COLO668 (cell line): ENCODE results near the gene WDFY2.
"Not testable (repeated sequence)": the region's sequence is repeated elsewhere in the genome, so short reads cannot be mapped to it uniquely, and the experiment has no call there.

Experiments
- DNase-seq: peaks from one replicate; lab custom pipeline; 2025; ENCODE audit not compliant: unreplicated experiment; lab: John Stamatoyannopoulos, UW

WDFY2 gene

GRCh38 chr13:51629491-51630287, 45.4 kb downstream of the WDFY2 start:
- DNase-seq: no peak

- no peak for DNase-seq
Measured at GRCh38 chr13:51630288-51630615, 46.0 kb downstream of the WDFY2 start.

GRCh38 chr13:51632591-51633362, 48.5 kb downstream of the WDFY2 start:
- DNase-seq: no peak

- no peak for DNase-seq
Measured at GRCh38 chr13:51635137-51635878, 51.0 kb downstream of the WDFY2 start.

GRCh38 chr13:51636349-51636890, 52.2 kb downstream of the WDFY2 start:
- DNase-seq: no peak

- no peak for DNase-seq
Measured at GRCh38 chr13:51637852-51638215, 53.6 kb downstream of the WDFY2 start.

GRCh38 chr13:51638216-51638871, 54.1 kb downstream of the WDFY2 start:
- DNase-seq: no peak

GRCh38 chr13:51639171-51639570, 54.9 kb downstream of the WDFY2 start:
- no peak for DNase-seq

- DNase-seq: not testable (repeated sequence)
Measured at GRCh38 chr13:51640696-51641095, 56.4 kb downstream of the WDFY2 start.

- DNase-seq: no peak
Measured at GRCh38 chr13:51643105-51643881, 59.0 kb downstream of the WDFY2 start.

GRCh38 chr13:51643882-51644281, 59.6 kb downstream of the WDFY2 start:
- no peak for DNase-seq

- DNase-seq: no peak
Measured at GRCh38 chr13:51644654-51645053, 60.4 kb downstream of the WDFY2 start.

GRCh38 chr13:51645154-51645650, 60.9 kb downstream of the WDFY2 start:
- no peak for DNase-seq

- DNase-seq: no peak
Measured at GRCh38 chr13:51645761-51646670, 61.8 kb downstream of the WDFY2 start.

- no peak for DNase-seq
Measured at GRCh38 chr13:51647067-51647466, 62.8 kb downstream of the WDFY2 start.

GRCh38 chr13:51652193-51652592, 67.9 kb downstream of the WDFY2 start:
- DNase-seq: not testable (repeated sequence)

- no peak for DNase-seq
Measured at GRCh38 chr13:51659276-51660127, 75.2 kb downstream of the WDFY2 start.

- no peak for DNase-seq
Measured at GRCh38 chr13:51660813-51661212, 76.6 kb downstream of the WDFY2 start.
